ENCODE measurements around the gene FAM118B. TPM values are rescaled to one million over a fixed set of nuclear protein-coding genes. Genes with fewer than 3 reads are reported as not detected.
A peak's percentile ranks its signal among the peaks of the same experiment; 100 is the strongest.

FAM118B gene
- total RNA-seq, 3 donors from 2014 or later (not counting 1 experiment from before 2014, with no cell fraction given): 5.4 to 9.7 (median 7.8) TPM

GRCh38 chr11:126192361-126192760 is 19.2 kb upstream of the FAM118B start:
- intact Hi-C loops (cut with micrococcal nuclease): no loop called here
- ATAC-seq (no peak), DNase-seq (no peak)
- no peak overlapping the region for H3K27ac ChIP-seq (ENCODE audit: low read length)
- peaks cover 24% of the 10 kb centered on the region for H3K36me3 ChIP-seq (ENCODE audit: control insufficient read depth, insufficient read depth, low read length)
- H3K27me3 ChIP-seq (ENCODE audit: control insufficient read depth, insufficient read depth, low read length): no peaks in the 10 kb centered on the region
- Mint-ChIP-seq H3K36me3 (peaks cover 23% of the 10 kb centered on the region), H3K4me3 (no peak overlapping the region), H3K4me1 (peaks cover 0 to 5% of the 10 kb centered on the region in 2 donors), H3K9me3 (no peaks in the 10 kb centered on the region), H3K27me3 (ENCODE audit: low read depth in 2 of 2) (no peaks in the 10 kb centered on the region), H3K27ac (no peak overlapping the region)
- no peak overlapping the region for H3K4me3 ChIP-seq (ENCODE audit: low read length)
- TF ChIP-seq CTCF (IDR thresholded peaks at IDR 0.05): no peak
- no peaks in the 10 kb centered on the region for H3K9me3 ChIP-seq (ENCODE audit: control insufficient read depth, insufficient read depth, low read length)
- H3K4me1 ChIP-seq (ENCODE audit: control insufficient read depth, insufficient read depth, low read length): no peaks in the 10 kb centered on the region
- 89% methylated on average over 7 of the region's 7 CpGs for WGBS (ENCODE audit: insufficient coverage)

GRCh38 chr11:126193038-126193478 is 18.5 kb upstream of the FAM118B start:
- peaks cover 30% of the 10 kb centered on the region for H3K36me3 ChIP-seq (ENCODE audit: control insufficient read depth, insufficient read depth, low read length)
- no peak overlapping the region for H3K4me3 ChIP-seq (ENCODE audit: low read length)
- no peaks in the 10 kb centered on the region for H3K27me3 ChIP-seq (ENCODE audit: control insufficient read depth, insufficient read depth, low read length)
- DNase-seq (no peak), ATAC-seq (no peak)
- no peak for TF ChIP-seq CTCF (IDR thresholded peaks at IDR 0.05)
- H3K4me1 ChIP-seq (ENCODE audit: control insufficient read depth, insufficient read depth, low read length): no peaks in the 10 kb centered on the region
- H3K4me3 Mint-ChIP-seq: no peak overlapping the region
- peaks cover 30% of the 10 kb centered on the region for H3K36me3 Mint-ChIP-seq
- H3K27me3 Mint-ChIP-seq (ENCODE audit: low read depth in 2 of 2): no peaks in the 10 kb centered on the region
- no peak overlapping the region for H3K27ac ChIP-seq (ENCODE audit: low read length)
- no peak overlapping the region for H3K27ac Mint-ChIP-seq
- no peaks in the 10 kb centered on the region for H3K9me3 Mint-ChIP-seq
- 91% methylated on average over 16 of the region's 16 CpGs for WGBS (ENCODE audit: insufficient coverage)
- intact Hi-C loops (cut with micrococcal nuclease): no loop called here
- peaks cover 0 to 9% of the 10 kb centered on the region in 2 donors for H3K4me1 Mint-ChIP-seq
- H3K9me3 ChIP-seq (ENCODE audit: control insufficient read depth, insufficient read depth, low read length): no peaks in the 10 kb centered on the region

GRCh38 chr11:126194121-126194543 is 17.4 kb upstream of the FAM118B start:
- Histone ChIP-seq H3K27me3 (ENCODE audit: control insufficient read depth, insufficient read depth, low read length) (no peaks in the 10 kb centered on the region), H3K27ac (ENCODE audit: low read length) (no peak overlapping the region), H3K9me3 (ENCODE audit: control insufficient read depth, insufficient read depth, low read length) (no peaks in the 10 kb centered on the region), H3K4me1 (ENCODE audit: control insufficient read depth, insufficient read depth, low read length) (no peaks in the 10 kb centered on the region), H3K4me3 (ENCODE audit: low read length) (no peak overlapping the region), H3K36me3 (ENCODE audit: control insufficient read depth, insufficient read depth, low read length) (peaks cover 30% of the 10 kb centered on the region)
- no peak for ATAC-seq
- Mint-ChIP-seq H3K4me3 (no peak overlapping the region), H3K4me1 (peaks cover 0 to 7% of the 10 kb centered on the region in 2 donors), H3K27me3 (ENCODE audit: low read depth in 2 of 2) (no peaks in the 10 kb centered on the region), H3K36me3 (peaks cover 34% of the 10 kb centered on the region), H3K9me3 (no peaks in the 10 kb centered on the region), H3K27ac (no peak overlapping the region)
- TF ChIP-seq CTCF (IDR thresholded peaks at IDR 0.05): peak; percentile 18
- WGBS (ENCODE audit: insufficient coverage): 48% methylated on average over 9 of the region's 9 CpGs
- intact Hi-C loops (cut with micrococcal nuclease): no loop called here
- DNase-seq: peak in 1 of 2 donors; percentile 64

- H3K4me3 Mint-ChIP-seq: no peak overlapping the region
- H3K4me1 ChIP-seq (ENCODE audit: control insufficient read depth, insufficient read depth, low read length): no peaks in the 10 kb centered on the region
- no peaks in the 10 kb centered on the region for H3K9me3 ChIP-seq (ENCODE audit: control insufficient read depth, insufficient read depth, low read length)
- peaks cover 0 to 7% of the 10 kb centered on the region in 2 donors for H3K4me1 Mint-ChIP-seq
- H3K36me3 Mint-ChIP-seq: peaks cover 34% of the 10 kb centered on the region
- H3K27me3 ChIP-seq (ENCODE audit: control insufficient read depth, insufficient read depth, low read length): no peaks in the 10 kb centered on the region
- H3K27ac ChIP-seq (ENCODE audit: low read length): no peak overlapping the region
- no peak overlapping the region for H3K4me3 ChIP-seq (ENCODE audit: low read length)
- H3K27ac Mint-ChIP-seq: no peak overlapping the region
- H3K27me3 Mint-ChIP-seq (ENCODE audit: low read depth in 2 of 2): no peaks in the 10 kb centered on the region
- intact Hi-C loops (cut with micrococcal nuclease): no loop called here
- ATAC-seq (no peak), DNase-seq (no peak)
- WGBS (ENCODE audit: insufficient coverage): 100% methylated on average over 2 of the region's 3 CpGs
- peaks cover 38% of the 10 kb centered on the region for H3K36me3 ChIP-seq (ENCODE audit: control insufficient read depth, insufficient read depth, low read length)
- TF ChIP-seq CTCF (IDR thresholded peaks at IDR 0.05): no peak
- H3K9me3 Mint-ChIP-seq: no peaks in the 10 kb centered on the region
Observed at GRCh38 chr11:126195119-126195518, 16.5 kb upstream of the FAM118B start.

Measured in natural killer cell (primary cell).